Measurements from ENCODE around the gene TRIM72.
A peak's percentile ranks its signal among the peaks of the same experiment; 100 is the strongest.
"Not testable (repeated sequence)": the region's sequence is repeated elsewhere in the genome, so short reads cannot be mapped to it uniquely, and the experiment has no call there.

Gene TRIM72

DNA sequence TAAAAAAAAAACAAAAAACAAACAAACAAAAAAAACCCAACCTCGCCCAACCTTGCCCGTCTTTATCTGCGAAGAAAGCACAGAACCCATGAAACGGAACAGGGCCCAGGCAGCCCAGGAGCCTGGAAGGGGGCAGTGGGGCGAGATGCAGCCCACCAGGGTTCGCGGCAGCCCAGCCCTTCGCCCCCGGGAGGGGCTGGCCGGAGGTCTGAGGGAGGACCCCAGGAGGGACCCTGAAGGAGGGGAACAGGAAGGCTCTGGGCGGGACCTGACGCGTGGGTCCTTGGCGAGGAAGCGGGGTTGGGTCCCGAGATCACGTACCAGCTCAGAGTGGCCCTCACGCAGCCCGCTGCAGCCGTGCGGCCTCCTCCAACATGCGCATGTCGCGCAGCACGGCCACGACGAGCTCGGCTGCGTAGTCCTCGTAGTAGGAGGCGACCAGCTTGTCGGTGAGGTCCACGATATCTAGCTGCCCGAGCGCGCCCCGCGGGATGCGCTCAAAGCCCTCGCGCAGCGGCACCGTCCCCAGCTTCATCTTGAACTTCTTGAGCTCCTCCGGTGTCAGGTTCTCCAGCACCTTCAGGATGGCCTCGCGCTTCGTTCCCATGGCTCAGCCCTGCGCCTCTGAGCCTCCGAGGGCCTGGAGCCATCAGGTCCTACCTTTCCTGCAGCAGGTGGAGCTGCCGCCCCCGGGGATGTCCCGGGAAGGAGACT lies 2.7 kb downstream of the TRIM72 start, which contains the start of gene PYDC1:
Gene PYDC1 (minus strand): TSS at position 714 of the 714 bp plus-strand sequence. CDS start 107 bp downstream, at position 607.
- no peak for DNase-seq

DNA sequence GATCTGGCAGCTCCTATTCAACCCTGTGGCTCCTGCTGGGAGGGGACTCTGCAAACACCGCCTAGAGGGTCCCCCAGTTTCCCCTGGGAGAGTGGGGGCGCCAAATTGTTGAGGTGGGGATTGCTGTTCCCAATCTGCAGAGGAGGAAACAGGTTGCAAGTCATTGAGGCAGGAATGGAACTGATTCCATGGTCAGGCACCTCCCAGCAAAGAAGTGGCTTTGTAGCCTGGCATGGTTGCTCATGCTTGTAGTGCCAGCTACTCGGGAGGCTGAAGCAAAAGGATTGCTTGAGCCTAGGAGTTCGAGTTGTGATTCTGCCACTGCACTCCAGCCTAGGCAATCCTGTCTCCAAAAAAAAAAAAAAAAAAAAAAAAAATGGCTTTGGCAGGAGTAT lies 3.2 kb downstream of the TRIM72 start:
- no peak for DNase-seq

DNA sequence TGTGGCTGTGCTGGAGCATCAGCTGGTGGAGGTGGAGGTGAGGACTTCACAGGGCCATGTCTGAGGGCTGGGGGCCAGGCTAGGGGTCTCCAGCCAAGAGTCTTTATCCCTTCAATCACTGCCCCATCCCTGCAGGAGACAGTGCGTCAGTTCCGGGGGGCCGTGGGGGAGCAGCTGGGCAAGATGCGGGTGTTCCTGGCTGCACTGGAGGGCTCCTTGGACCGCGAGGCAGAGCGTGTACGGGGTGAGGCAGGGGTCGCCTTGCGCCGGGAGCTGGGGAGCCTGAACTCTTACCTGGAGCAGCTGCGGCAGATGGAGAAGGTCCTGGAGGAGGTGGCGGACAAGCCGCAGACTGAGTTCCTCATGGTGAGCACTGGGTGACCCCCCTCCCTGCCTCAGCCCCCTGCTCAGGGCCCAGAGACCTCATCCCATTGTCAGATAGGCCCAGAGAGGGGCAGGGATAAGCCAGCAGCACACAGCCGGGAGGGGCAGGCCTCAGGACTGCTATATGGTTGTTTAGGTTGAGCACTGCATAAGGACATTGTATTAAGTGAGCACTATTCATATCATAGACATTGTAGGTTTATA lies 5.3 kb downstream of the TRIM72 start:
- DNase-seq: no peak

DNA sequence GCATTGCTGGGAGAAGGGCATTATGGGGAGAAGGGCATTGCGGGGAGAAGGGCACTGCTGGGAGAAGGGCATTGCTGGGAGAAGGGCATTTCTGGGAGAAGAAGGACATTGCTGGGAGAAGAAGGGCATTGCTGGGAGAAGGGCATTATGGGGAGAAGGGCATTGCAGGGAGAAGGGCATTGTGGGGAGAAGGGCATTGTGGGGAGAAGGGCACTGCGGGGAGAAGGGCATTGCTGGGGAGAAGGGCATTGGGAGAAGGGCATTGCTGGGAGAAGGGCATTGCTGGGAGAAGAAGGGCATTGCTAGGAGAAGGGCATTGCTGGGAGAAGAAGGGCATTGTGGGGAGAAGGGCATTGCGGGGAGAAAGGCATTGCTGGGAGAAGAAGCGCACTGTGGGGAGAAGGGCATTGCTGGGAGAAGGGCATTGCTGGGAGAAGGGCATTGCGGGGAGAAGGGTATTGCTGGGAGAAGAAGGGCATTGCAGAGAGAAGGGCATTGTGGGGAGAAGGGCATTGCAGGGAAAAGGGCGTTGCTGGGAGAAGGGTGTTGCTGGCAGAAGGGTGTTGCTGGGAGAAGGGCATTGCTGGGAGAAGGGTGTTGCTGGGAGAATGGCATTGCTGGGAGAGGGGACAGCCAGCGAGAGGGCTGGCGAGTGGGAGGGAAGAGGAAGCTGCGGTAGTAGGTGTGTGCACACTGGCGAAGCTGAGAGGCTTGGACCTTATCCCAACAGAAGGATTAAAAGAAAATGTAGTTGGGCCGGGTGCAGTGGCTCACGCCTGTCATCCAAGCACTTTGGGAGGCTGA lies 7.6 kb downstream of the TRIM72 start:
- DNase-seq: no peak

DNA sequence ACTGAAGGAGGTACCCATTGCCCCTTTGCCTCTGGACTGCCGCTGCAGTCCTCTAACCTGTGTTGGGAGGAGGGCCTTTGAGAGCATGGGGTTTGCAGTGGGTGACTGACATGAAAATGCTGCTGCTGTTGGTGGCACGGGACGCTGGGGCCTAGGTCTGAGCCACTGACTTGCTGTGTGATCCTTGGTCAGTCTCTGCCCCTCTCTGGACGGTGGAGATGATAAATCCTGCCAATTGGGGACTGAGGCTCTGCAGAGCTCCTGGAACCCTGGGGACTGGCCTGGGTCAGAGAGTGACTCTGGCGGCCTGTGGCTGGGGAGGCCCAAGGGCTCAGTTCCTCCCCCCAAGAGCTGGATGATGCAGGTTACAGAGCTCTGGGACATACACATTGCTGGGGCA lies 9.1 kb downstream of the TRIM72 start:
- DNase-seq: no peak

DNA sequence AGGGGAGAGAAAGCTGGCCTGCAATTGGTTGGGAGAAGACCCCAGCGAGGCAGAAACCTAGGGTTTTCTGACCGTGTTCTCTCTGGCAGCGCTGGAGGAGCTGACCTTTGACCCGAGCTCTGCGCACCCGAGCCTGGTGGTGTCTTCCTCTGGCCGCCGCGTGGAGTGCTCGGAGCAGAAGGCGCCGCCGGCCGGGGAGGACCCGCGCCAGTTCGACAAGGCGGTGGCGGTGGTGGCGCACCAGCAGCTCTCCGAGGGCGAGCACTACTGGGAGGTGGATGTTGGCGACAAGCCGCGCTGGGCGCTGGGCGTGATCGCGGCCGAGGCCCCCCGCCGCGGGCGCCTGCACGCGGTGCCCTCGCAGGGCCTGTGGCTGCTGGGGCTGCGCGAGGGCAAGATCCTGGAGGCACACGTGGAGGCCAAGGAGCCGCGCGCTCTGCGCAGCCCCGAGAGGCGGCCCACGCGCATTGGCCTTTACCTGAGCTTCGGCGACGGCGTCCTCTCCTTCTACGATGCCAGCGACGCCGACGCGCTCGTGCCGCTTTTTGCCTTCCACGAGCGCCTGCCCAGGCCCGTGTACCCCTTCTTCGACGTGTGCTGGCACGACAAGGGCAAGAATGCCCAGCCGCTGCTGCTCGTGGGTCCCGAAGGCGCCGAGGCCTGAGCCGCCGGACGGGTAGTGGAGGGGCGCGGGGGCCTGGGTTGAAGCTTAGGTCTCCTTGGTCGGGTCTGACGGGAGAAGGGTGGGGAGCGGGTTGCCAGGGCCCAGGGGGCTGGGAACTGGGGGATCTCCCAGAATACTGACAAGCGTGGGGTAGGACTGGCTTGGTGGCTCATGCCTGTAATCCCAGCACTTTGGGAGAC lies 10.4 kb downstream of the TRIM72 start:
- no peak for DNase-seq

DNA sequence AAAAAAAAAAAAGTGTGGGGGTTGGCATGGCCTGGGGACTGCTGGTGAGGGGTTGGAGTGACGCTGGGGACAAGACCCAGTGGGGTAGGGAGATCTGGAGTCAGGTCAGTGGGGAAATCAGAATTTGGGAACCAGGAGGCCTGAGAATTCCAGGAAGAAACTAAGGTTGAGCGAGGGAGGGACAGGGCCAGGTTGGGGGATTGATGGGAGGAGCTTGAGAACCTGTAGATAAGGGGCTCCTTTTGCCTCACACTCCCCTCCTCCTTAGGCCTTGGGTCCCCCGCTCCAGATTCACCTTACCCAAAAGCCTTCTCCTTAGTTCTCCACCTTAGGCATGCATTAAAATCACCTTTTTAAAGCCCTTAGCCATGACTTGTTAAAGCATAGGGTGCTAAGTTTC lies 11.3 kb downstream of the TRIM72 start:
- no peak for DNase-seq

DNA sequence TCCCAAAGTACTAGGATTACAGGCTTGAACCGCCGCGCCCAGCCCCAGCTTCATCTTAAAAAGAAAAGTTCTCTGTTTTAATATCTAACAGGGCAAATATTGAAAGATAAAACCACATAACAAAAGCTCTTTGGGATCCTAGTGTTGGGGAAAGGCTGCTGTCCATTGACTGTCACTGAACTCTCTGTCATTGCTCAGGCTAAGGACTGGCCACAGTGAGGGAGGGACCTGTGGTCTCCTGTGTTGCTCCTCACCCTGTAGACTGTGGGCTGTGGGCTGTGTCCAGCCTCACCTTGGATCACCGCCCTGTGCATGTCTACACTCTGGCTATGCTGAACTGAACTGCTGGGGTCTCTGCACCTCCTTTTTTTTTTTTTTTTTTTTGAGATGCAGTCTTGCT lies 14.3 kb downstream of the TRIM72 start:
- no peak for DNase-seq

DNA sequence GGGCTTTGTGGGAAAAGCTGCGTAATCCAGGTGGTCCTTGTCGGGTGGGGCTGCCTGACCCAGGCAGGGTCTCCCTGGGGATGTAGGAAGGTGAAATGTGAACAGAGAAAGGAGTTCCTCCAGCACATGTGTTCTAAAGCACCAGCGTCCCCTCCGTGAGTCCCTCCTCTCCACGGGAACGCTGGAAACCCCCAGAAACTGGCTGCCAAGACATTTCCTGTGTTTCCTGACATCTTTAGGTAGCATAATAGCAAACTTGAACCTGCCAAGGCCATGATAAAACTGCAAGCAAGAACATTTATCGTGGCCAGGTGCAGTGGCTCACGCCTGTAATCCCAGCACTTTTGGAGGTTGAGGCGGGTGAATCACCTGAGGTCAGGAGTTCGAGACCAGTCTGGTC lies 15.6 kb downstream of the TRIM72 start:
- DNase-seq: no peak

DNA sequence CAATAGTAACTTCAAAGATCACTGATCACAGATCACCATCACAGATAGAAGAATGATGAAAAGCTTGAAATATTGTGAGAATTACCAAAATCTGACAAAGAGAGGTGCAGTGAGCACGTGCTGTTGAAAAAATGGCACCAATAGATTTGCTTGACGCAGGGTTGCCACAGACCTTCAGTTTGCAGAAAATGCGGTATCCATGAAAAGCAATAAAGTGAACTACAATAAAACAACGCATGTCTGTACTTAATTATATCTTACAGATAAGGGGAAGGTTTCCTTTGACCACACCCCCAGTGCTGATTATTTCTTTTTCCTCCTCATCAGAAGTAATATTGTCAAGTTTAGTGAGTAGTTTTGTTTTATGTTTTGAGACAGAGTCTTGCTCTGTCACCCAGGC lies 24.1 kb downstream of the TRIM72 start:
- DNase-seq: no peak

DNA sequence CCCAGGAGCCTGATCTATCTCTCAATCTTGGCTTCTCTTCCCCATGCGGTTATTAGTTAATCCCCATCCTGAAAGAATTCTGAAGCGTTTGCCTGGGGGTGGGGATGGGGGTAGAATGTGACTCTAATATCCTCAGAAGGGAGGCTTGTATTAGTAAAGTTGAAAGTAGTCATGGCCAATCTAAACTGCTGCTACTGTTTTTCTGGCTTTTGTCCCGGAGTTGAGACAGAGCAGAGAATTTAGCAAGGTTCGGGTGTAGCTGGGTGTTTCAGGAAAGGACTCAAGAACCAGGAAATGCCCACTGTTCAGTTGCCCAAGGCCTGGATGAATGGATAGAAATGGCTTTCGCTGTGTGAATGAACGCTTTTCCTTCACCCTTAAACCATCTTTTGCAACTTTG lies 28.3 kb downstream of the TRIM72 start:
- peak; percentile 49 for DNase-seq

DNA sequence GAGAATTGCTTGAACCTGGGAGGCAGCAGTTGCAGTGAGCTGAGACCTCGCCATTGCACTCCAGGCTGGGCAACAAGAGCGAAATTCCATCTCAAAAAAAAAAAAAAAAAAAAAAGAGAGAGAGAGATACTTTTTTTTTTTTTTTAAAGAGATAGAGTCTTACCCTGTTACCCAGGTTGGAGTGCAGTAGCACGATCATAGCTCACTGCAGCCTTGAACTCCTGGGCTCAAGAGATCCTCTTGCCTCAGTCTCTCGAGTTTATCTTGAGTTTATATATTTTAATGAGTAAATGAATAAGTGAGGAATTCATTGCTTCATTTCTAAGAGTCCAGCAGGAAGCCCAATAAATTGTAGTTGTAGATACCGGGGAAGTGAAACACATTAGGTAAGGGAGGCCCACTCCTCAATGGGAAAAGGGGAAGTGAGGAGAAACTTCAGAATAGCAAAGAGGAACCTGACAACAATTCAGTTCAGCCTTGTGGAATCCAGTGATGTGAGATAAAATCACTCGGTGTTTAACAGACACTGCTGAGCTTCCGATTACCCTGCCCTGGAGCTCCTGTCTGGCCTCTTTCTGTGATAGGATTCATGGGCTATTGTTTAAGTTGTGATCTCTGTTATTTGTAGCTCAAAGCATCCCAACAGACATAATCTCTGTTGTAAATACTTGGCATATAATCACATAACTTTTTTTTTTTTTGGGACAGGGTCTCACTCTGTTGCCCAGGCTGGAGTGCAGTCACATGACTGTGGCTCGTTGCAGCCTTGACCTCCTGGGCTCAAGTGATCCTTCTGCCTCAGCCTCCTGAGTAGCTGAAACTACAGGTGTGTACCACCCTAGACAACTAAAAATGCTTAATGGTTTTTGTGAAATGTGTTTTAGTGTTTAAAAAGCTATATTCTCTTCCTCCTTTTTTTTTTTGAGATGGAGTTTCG lies 30.1 kb downstream of the TRIM72 start:
- DNase-seq: no peak

DNA sequence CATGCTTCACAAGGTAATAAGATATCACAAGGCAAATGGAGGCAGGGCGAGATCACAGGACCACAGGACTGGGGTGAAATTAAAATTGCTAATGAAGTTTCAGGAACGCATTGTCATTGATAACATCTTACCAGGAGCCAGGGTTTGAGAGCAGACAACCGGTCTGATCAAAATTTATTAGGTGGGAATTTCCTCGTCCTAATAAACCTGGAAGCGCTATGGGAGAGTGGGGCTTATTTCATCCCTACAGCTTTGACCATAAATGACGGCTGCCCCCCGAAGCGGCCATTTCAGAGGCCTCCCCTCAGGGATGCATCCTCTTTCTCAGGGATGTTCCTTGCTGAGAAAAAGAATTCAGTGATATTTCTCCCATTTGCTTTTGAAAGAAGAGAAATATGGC lies 31.7 kb downstream of the TRIM72 start:
- not testable (repeated sequence) for DNase-seq

DNA sequence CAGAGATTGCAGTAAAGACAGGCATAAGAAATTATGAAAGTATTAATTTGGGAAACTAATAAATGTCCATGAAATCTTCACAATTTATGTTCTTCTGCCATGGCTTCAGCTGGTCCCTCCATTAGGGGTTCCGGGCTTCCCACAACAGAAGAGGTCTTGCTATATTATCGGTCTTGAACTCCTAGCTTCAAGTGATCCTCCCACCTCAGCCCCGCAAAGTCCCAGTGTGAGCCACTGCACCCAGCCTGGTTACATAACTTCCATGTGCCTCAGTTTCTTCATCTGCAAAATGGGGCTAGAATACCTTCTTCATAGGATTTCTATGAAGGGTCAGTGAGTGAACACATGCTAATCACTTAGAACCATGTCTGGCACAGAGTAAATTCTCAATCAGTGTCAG lies 32.4 kb downstream of the TRIM72 start:
- no peak for DNase-seq

DNA sequence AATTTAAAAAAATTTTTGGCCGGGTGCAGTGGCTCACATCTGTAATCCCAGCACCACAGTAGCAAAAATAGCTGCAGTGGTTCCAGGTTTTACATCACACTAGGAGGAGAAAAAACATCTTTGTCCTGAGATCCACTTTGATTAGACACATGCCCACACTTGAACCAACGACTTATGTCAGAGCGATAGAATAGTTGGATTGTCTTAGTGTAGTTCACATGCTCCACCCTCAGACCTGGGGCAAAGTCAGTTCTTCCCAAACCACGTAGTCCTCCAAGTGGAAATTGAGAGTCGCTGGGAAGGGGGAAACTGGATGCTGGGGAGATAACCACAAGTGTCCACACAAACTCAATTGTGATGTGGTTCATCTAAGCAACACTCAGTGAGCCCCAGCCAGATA lies 34.4 kb downstream of the TRIM72 start:
- DNase-seq: no peak

DNA sequence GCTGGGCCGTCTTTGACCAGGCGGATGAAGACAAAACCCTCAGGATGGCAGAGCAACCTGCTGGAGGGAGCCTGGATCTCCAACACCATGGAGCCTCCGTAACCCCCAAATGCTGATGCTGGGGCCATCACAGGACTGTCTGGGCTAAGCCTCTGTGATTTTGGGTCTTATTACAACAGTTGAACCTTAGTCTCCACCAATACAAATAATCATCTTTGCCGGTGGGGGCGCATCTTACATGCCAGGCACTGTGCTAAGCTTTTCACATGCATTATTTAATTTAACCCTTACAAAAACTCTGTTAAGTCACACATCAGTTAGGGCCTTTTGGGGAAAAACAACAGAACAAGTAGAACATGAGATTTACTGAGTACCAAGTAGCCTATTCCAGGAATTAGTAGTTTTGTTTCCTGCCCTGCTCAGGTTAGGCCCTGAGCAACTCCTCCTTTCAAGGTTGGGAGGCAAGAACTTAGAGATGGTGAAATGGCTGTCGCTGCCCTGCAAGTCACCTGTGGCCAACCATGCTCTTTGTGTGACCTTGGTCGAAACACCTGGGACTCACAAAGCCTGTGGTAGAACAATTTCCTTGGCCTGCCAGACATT lies 37.0 kb downstream of the TRIM72 start:
- DNase-seq: no peak

DNA sequence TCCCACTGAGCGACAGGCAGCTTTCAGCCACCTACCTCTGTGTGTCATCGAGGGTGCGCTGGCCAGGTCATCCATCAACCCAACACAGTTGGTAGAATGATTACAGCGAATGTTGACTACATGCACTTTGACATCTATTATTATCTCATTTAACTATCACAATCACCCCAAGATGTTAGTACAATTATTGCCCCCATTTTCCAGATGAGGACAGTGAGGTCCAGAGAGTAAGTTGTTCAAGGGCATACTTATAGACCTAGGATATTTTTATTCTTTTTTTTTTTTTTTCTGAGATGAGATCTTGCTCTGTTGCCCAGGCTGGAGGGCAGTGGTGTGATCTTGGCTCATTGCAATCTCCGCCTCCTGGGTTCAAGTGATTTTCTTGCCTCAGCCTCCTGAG lies 37.5 kb downstream of the TRIM72 start:
- DNase-seq: no peak

DNA sequence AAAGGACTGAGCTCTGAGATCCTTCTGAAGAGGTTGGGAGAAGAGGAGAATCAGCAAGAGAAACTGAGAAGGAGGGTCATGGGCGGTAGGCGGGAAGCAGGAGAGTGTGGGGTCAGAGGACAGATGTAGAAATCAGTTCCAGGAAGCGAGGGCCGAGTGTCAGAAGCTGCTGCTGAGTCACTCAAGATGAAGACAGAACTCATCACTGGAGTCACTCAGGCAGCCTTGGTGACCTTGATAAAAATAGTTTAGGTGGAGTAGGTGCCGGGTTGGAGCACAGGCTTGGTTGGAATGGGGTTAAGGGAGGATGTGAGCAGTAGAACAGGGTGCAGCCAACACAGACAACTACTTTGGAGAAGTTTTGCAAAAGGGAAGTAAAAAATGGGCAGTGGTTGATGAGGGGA lies 39.7 kb downstream of the TRIM72 start:
- DNase-seq: no peak

DNA sequence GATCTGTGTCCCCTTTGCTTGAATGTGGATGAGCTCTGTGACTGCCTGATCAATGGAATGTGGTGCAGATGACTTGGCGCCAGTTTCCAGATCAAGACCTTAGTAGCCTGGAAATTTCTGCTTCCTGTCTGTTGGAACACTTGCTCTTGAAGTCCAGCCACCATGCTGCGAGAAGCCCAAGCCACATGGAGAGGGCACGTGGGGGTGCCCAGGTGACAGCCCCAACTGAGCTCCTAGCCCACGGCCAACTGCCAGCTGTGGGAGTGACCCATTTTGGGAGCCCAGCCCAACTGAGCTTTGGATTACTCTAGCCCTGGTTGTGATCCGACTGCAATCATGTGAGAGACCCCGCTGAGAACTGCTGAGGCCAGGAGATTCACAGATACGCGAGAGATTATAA lies 42.5 kb downstream of the TRIM72 start:
- DNase-seq: no peak

DNA sequence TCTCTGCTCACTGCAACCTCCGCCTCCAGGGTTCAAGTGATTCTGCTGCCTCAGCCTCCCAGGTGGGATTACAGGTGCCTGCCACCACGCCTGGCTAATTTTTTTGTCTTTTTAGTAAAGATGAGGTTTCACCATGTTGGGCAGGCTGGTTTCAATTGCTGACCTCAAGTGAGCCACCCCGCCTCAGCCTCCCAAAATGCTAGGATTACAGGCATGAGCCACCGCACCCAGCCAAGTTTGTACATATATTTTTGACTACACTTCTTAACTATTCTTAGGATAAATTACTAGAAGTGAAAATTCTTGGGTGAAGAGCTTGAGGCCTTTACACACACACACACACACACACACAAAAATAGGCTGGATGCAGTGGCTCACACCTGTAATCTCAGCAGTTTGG lies 44.4 kb downstream of the TRIM72 start:
- no peak for DNase-seq

DNA sequence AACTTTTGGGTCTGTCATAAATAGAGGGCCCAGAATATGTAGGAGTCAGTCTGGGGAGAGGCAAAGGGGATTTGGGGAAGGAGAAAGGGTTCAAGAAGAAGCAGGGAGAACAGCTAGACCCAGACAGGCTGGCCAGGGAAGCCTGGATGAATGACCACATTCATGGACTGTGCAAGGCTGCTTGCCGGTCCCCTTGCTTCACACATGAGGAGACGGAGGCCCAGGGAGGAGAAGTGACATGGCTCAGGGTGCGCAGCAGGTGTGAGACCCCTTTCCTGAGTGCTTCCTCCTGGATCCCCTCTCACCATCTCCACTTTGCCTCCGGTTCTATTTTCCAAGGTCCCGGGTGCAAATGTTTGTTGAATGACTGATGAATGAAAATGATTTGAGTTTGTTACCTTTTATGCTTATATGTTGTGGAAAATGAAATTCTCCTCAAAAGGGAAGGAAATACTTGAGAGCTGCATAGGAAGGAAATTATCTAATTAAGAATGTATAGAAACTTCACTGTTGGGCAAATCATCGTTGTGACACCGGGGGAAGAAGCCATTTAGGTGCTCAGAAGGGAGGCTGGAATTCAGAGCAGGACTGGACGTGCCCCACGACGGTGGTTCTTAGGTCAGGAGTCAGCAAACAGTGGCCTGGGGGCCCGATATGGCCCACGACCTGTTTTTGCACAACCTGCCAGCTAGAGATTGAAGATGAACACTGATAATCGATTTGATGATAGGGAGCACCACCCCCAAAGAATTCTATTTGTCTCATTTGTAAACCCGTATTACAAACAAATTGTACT lies 46.4 kb downstream of the TRIM72 start:
- DNase-seq: no peak
